SHP77 treated with DMSO at 0.1 percent for 48 hours (cell line): ENCODE data around the gene ZNF511.
"Not testable (repeated sequence)": the region's sequence is repeated elsewhere in the genome, so short reads cannot be mapped to it uniquely, and the experiment has no call there.

Source experiments
- DNase-seq: peaks from one replicate; lab custom pipeline; 2025; lab: John Stamatoyannopoulos, UW

ZNF511 gene, protein sequence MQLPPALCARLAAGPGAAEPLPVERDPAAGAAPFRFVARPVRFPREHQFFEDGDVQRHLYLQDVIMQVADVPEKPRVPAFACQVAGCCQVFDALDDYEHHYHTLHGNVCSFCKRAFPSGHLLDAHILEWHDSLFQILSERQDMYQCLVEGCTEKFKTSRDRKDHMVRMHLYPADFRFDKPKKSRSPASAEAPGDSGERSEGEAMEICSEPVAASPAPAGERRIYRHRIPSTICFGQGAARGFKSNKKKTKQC

GRCh38 chr10:133308421-133309099 is at the start of gene ZNF511, which contains the start of gene TUBGCP2:
Gene ZNF511, plus strand, starts transcription at chr10:133308914. Its CDS starts 30 bp downstream, at chr10:133308944.
Gene TUBGCP2, minus strand, starts transcription at chr10:133308872. Its CDS starts 5,931 bp downstream, at chr10:133302941.
- peak; percentile 37 for DNase-seq

DNA sequence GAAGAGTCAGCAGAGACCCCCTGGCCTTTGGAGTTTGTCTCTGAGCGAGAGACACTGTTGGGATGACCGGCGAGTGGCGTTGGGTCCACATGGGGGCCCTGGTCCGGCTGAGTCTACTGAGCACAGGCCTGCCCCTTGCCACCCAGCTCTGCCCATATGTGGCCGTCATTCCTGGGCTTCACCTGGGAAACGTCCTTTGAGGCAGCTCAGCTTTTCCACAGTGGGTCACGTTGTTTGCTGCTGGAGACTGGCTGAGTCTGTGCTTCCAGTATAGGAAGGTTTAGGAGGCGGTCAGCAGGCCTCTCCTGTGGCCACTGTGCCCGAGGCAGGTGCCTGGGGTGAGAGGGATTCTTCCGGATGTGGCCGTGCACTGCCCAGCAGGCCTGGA is 49.1 kb upstream of the ZNF511 start:
- DNase-seq: no peak

DNA sequence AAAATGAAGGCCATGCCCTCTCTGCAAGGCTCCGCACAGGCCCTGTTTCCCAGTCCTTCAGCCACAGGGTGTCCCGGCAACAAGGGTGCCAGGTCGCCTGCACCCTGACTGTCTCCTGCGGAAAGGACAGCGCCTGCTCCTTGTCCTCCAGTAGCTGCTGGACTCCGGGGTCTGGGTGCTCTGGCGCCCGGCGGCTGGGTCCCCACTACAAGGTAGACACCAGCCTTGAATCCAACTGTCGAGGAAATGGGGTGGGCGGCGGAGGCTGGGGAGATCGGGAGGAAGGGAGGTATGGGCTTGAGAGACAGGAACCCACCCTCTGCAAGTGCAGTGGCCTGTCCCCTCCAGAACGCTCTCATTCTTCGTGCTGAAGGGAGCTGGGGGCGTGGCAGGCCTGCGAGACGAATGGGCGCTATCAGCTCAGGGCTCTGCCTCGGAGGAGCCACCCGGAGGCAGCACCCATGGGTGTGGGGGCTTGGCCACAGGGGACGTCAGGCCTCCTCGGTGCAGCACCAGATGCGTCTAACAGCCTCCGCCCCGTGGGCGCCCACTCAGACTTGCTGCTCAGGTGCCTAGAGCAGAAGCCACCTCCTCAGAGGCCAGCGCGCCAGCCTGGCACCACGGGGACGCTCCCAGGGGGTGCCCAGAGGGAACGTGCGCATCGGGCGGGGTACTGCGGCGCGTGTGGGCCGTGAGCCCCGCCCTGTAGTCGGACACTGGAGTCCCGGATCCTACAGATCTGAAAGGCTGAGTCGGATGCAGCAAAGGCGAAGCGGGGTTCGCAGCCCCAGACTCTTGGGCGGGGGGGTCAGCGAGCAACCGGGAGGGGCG is 47.6 kb upstream of the ZNF511 start:
- DNase-seq: no peak

GRCh38 chr10:133261726-133262325 is 46.9 kb upstream of the ZNF511 start:
- no peak for DNase-seq

GRCh38 chr10:133262696-133263095 is 46.0 kb upstream of the ZNF511 start:
- no peak for DNase-seq

DNA sequence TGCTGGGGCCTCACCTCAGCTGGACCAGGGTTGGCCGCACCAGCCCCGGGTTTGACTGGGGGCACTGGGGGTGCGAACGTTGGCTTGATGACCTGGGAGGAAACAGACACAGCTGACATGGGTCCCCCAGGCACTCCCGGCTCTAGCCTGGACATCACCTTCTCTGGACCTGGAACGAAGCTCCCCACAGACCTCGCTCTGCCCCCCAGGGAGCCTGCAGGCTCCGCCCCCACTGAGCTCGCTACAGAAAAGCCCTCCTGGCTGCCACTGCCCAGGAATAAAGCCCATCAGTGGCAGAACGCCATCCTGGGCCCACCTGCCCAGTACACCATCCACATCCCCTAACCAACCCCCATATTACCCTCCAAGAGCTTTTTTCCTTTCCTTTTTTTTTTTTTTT is 45.0 kb upstream of the ZNF511 start:
- no peak for DNase-seq

- no peak for DNase-seq
Measured at GRCh38 chr10:133264461-133264860, 44.3 kb upstream of the ZNF511 start.

- not testable (repeated sequence) for DNase-seq
Measured at GRCh38 chr10:133265052-133265451, 43.7 kb upstream of the ZNF511 start.

DNA sequence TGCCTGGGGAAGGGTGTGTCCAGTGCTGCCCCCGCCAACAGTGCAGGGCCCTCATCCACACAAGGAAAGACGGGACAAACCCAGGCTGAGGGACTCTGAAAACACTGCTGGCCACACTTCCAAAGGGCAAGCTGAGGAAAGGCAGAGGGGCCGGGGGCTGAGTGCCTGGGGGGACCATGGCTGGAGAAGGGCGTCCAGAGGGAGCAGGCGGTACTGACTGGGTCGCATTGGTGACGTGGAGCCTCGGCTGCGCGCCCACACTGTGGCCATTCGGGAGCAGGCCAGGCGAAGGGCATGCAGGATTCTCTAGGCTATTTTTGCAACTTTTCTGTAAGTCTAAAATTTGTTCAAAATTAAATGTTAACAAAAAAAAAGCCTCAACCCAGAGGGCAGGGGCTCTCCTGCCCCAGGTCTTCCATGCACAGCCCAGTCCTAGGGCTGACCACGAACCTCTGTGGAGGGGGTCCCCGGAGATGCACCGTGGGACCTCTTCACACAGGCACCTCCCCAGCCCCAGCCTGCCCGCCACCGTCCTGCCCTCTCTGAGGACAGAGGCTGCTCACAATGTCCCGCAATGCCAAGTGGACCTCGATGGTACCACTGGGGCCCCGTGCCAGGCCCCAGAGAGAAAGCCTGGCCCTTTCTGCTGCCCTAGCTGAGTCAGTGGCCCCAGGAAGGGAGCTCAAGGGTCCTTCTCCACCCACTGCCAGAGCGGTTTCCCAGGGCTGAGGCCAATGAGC is 42.5 kb upstream of the ZNF511 start:
- DNase-seq: no peak

GRCh38 chr10:133267293-133267692 is 41.4 kb upstream of the ZNF511 start:
- no peak for DNase-seq

DNA sequence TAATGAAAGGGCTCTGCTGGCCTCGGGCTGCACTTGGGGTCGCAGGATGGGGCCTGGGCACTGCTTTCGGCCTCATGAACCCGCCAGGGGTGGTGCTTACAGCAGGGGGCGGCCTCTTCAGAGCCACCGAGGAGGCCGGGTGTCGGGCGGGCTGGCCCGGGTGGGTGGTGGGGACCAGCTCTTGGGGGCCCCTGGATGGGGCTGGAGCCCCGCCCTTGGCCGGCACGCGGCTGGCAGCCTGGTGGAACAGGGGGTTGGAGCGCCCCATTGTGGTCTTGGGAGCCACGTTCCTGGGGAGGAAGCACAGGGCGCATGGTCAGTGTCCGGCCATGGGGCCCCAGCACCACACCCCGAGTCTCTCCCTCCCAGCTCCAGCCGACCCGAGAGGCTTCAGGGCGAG is 40.9 kb upstream of the ZNF511 start:
- no peak for DNase-seq

DNA sequence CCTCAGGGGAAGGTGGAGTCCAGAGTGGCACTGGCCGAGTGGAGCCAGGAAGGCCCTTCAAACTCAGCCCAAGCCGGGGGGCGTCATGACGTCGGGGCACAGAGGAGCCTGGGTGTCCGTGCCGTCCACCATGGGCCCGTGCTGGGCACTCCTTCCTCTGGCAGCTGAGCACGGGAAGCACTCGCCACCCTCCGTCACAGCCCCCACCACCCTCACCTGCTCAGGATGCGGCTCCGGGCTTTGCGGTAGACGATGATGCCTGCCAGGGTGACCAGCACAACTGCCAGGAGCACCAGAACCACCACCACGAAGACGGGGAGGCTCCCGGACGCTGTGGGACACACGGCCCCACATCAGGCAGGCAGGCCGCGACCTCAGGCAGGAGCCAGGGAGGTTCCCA is 40.2 kb upstream of the ZNF511 start:
- DNase-seq: no peak

DNA sequence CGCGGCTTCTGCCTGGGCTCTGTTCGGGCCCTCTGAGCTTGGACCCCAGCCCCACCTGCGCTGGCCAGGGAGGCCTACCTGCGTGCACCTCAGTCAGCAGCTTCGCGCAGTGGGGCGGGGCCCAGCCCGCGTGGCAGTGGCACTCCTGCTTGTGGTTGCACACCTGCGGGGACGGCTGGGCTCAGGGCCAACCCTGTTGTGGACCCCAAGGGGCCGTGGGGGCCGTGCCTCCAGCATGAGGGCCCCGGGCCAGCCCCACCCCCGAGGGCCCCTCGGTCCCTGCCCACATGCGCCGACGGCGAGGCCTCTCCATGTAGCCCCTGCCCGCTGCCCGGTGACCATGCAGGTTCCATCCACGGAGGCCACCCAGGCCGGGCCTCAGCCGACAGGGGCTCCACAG is 39.3 kb upstream of the ZNF511 start:
- DNase-seq: no peak

GRCh38 chr10:133270204-133270603 is 38.5 kb upstream of the ZNF511 start:
- DNase-seq: no peak

DNA sequence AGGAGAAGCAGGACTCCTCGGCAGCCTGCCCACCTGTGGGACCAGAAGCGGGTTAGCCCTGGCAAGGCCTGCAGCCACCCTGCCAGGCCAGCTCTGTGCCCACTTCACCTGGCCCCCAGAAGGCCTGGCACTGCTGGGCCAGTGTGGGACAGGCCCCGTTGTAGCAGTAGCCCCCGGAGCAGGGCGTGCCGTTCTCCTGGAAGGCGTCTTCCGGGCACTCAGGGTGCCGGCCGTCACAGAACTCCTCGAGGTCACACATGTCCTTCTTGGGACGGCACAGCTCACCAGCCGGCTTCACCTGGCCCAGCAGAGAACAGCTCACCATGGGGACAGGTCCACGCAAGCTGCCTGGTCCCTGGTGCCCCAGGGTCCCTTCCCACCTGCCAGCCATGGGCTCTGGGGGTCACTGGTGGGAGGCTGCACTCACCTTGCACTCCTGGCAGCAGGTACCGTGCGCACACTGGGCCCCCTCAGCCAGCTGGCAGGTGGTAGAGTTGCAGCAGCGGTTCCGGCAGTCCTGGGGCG is 37.9 kb upstream of the ZNF511 start:
- DNase-seq: no peak

GRCh38 chr10:133271521-133272300 is 37.0 kb upstream of the ZNF511 start:
- no peak for DNase-seq

GRCh38 chr10:133272301-133272963 is 36.3 kb upstream of the ZNF511 start:
- no peak for DNase-seq

GRCh38 chr10:133272964-133273420 is 35.7 kb upstream of the ZNF511 start:
- no peak for DNase-seq

DNA sequence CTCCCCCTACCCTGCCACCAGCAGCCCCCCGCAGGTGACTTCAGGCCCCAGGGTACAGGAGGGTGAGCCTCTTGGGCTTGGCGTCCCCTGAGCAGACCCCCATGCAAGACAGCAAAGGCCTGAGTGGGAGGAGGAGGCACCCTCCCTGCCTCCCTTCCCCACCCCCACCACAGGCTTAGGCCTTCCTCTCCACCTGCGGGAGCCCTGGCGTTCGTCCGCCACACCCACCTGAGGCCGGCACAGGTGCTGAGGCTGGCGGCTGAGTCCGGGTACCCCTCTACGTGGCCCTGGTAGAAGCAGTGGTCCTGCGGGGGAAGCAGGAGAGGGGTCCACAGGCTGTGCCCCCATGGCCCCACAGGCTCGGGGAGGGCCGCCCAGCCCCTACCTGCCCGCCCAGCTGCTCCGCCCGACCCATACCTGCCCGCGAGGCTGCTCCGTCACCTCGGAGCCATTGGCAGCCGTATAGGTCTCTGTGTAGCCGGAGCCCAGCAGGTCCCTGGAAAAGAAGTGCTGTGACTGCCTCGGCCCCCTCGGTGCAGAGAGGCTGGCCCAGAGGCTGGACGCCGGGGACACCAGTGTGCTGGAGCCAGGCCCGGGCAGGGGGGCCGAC is 35.1 kb upstream of the ZNF511 start:
- no peak for DNase-seq
